Stimulated activated effector memory CD8-positive, alpha-beta T cell treated with anti-CD3 and anti-CD28 coated beads, Interleukin-12 subunit alpha, Interleukin-12 subunit beta, amount 100 ng/mL, for 72 hours (primary cell): ENCODE data around the gene SOX6.
"Not testable (repeated sequence)": the region's sequence is repeated elsewhere in the genome, so short reads cannot be mapped to it uniquely, and the experiment has no call there.

Experiments used
- ATAC-seq: fragments of 150-1000 bp; cut with Tn5 transposase; 2 replicates; pipeline ENCODE4 v1.10.0; 2021
- DNase-seq, 2 donors: peaks; one replicate each; pipeline ENCODE4 v3.0.0; 2021 to 2022; ENCODE audit warnings: low spot score in 2 of 2
- H3K27ac Mint-ChIP-seq: one replicate; pipeline ENCODE4 v1.8.0; 2022; ENCODE audit warnings: mild to moderate bottlenecking, mixed read lengths
- H3K36me3 Mint-ChIP-seq: one replicate; pipeline ENCODE4 v1.8.0; 2022; ENCODE audit warnings: mild to moderate bottlenecking, mixed read lengths
- H3K4me1 Mint-ChIP-seq: one replicate; pipeline ENCODE4 v1.8.0; 2022; ENCODE audit warnings: mixed read lengths
- H3K4me3 Mint-ChIP-seq: one replicate; pipeline ENCODE4 v1.8.0; 2022; ENCODE audit warnings: mild to moderate bottlenecking, mixed read lengths
- H3K9me3 Mint-ChIP-seq: one replicate; pipeline ENCODE4 v1.8.0; 2022; ENCODE audit warnings: mixed read lengths

The SOX6 gene

GRCh38 chr11:16151138-16151537 lies 205.2 kb downstream of the SOX6 start:
- Mint-ChIP-seq H3K27ac (no peak overlapping the region), H3K4me3 (no peak overlapping the region), H3K4me1 (no peaks in the 10 kb centered on the region), H3K36me3 (no peaks in the 10 kb centered on the region), H3K9me3 (peaks cover 2% of the 10 kb centered on the region)
- DNase-seq = no peak
- no peak for ATAC-seq

GRCh38 chr11:16149476-16149875 lies 206.9 kb downstream of the SOX6 start:
- DNase-seq = no peak
- Mint-ChIP-seq H3K27ac (no peak overlapping the region), H3K9me3 (peaks cover 2% of the 10 kb centered on the region), H3K4me3 (no peak overlapping the region), H3K4me1 (no peaks in the 10 kb centered on the region), H3K36me3 (no peaks in the 10 kb centered on the region)
- no peak for ATAC-seq

- DNase-seq (no peak), ATAC-seq (no peak)
- Mint-ChIP-seq H3K36me3 (no peaks in the 10 kb centered on the region), H3K4me1 (no peaks in the 10 kb centered on the region), H3K9me3 (peaks cover 7% of the 10 kb centered on the region), H3K27ac (no peak overlapping the region), H3K4me3 (no peak overlapping the region)
These were observed 207.9 kb downstream of the SOX6 start for GRCh38 chr11:16148301-16148931.

- not testable (repeated sequence) for H3K9me3 Mint-ChIP-seq, ATAC-seq, H3K36me3 Mint-ChIP-seq, DNase-seq, H3K4me3 Mint-ChIP-seq, H3K27ac Mint-ChIP-seq, H3K4me1 Mint-ChIP-seq
These were observed 209.4 kb downstream of the SOX6 start for GRCh38 chr11:16146980-16147379.

GRCh38 chr11:16141614-16142013 lies 214.7 kb downstream of the SOX6 start:
- H3K9me3 Mint-ChIP-seq = peaks cover 16% of the 10 kb centered on the region
- not testable (repeated sequence) for H3K4me3 Mint-ChIP-seq, H3K36me3 Mint-ChIP-seq, DNase-seq, ATAC-seq, H3K27ac Mint-ChIP-seq, H3K4me1 Mint-ChIP-seq

GRCh38 chr11:16141162-16141561 lies 215.2 kb downstream of the SOX6 start:
- not testable (repeated sequence) for H3K4me3 Mint-ChIP-seq, DNase-seq, ATAC-seq, H3K4me1 Mint-ChIP-seq, H3K36me3 Mint-ChIP-seq, H3K27ac Mint-ChIP-seq
- peaks cover 16% of the 10 kb centered on the region for H3K9me3 Mint-ChIP-seq

GRCh38 chr11:16136792-16137390 lies 219.5 kb downstream of the SOX6 start:
- no peak for ATAC-seq
- Mint-ChIP-seq H3K9me3 (peaks cover 15% of the 10 kb centered on the region), H3K4me1 (no peaks in the 10 kb centered on the region), H3K4me3 (no peak overlapping the region), H3K36me3 (no peaks in the 10 kb centered on the region), H3K27ac (no peak overlapping the region)
- no peak for DNase-seq

GRCh38 chr11:16133867-16134266 lies 222.5 kb downstream of the SOX6 start:
- peaks cover 9% of the 10 kb centered on the region for H3K9me3 Mint-ChIP-seq
- no peaks in the 10 kb centered on the region for H3K36me3 Mint-ChIP-seq
- ATAC-seq = no peak
- DNase-seq = no peak
- no peak overlapping the region for H3K27ac Mint-ChIP-seq
- no peaks in the 10 kb centered on the region for H3K4me1 Mint-ChIP-seq
- no peak overlapping the region for H3K4me3 Mint-ChIP-seq

- no peaks in the 10 kb centered on the region for H3K36me3 Mint-ChIP-seq
These were observed 228.6 kb downstream of the SOX6 start for GRCh38 chr11:16127732-16128131.

GRCh38 chr11:16126362-16126761 lies 230.0 kb downstream of the SOX6 start:
- H3K4me1 Mint-ChIP-seq = no peaks in the 10 kb centered on the region
- DNase-seq (no peak), ATAC-seq (no peak)
- H3K9me3 Mint-ChIP-seq = peaks cover 11% of the 10 kb centered on the region
- no peak overlapping the region for H3K27ac Mint-ChIP-seq
- no peak overlapping the region for H3K4me3 Mint-ChIP-seq
- H3K36me3 Mint-ChIP-seq = no peaks in the 10 kb centered on the region

More at GRCh38 chr11:16127732-16128131, 228.6 kb downstream of the SOX6 start:
- ATAC-seq (no peak), DNase-seq (no peak)
- Mint-ChIP-seq H3K27ac (no peak overlapping the region), H3K9me3 (peaks cover 14% of the 10 kb centered on the region), H3K4me1 (no peaks in the 10 kb centered on the region), H3K4me3 (no peak overlapping the region)

GRCh38 chr11:16125796-16126195 lies 230.6 kb downstream of the SOX6 start:
- no peak for ATAC-seq
- Mint-ChIP-seq H3K4me3 (no peak overlapping the region), H3K4me1 (no peaks in the 10 kb centered on the region), H3K36me3 (no peaks in the 10 kb centered on the region), H3K27ac (no peak overlapping the region), H3K9me3 (peaks cover 11% of the 10 kb centered on the region)
- no peak for DNase-seq

- DNase-seq = no peak
- H3K27ac Mint-ChIP-seq = no peak overlapping the region
- ATAC-seq = no peak
- H3K36me3 Mint-ChIP-seq = no peaks in the 10 kb centered on the region
- peaks cover 15% of the 10 kb centered on the region for H3K9me3 Mint-ChIP-seq
- H3K4me3 Mint-ChIP-seq = no peak overlapping the region
- H3K4me1 Mint-ChIP-seq = no peaks in the 10 kb centered on the region
These were observed 232.0 kb downstream of the SOX6 start for GRCh38 chr11:16124390-16124789.

GRCh38 chr11:16121853-16122252 lies 234.5 kb downstream of the SOX6 start:
- no peak overlapping the region for H3K27ac Mint-ChIP-seq
- DNase-seq (no peak), ATAC-seq (no peak)
- H3K4me3 Mint-ChIP-seq = no peak overlapping the region
- no peaks in the 10 kb centered on the region for H3K36me3 Mint-ChIP-seq
- peaks cover 18% of the 10 kb centered on the region for H3K9me3 Mint-ChIP-seq
- H3K4me1 Mint-ChIP-seq = no peaks in the 10 kb centered on the region

- no peaks in the 10 kb centered on the region for H3K36me3 Mint-ChIP-seq
- H3K27ac Mint-ChIP-seq = no peak overlapping the region
- DNase-seq (no peak), ATAC-seq (no peak)
- peaks cover 18% of the 10 kb centered on the region for H3K9me3 Mint-ChIP-seq
- no peak overlapping the region for H3K4me3 Mint-ChIP-seq
- no peaks in the 10 kb centered on the region for H3K4me1 Mint-ChIP-seq
These were observed 236.3 kb downstream of the SOX6 start for GRCh38 chr11:16120008-16120407.

GRCh38 chr11:16117989-16118756 lies 238.2 kb downstream of the SOX6 start:
- Mint-ChIP-seq H3K4me1 (no peaks in the 10 kb centered on the region), H3K9me3 (peaks cover 12% of the 10 kb centered on the region), H3K27ac (no peak overlapping the region), H3K36me3 (no peaks in the 10 kb centered on the region), H3K4me3 (no peak overlapping the region)
- ATAC-seq = no peak
- no peak for DNase-seq
